GM21723 (cell line): ENCODE measurements around the gene TMEM208.

ENCODE experiments used
- ATAC-seq: cut with Tn5 transposase; IDR thresholded peaks from one replicate; pipeline ENCODE4 v1.9.1; 2021; ENCODE audit warnings: mild to moderate bottlenecking, moderate library complexity; ENCODE audit not compliant: unreplicated experiment

Gene TMEM208

GRCh38 chr16:67248401-67249177 is 21.7 kb downstream of the TMEM208 start, which contains the start of gene SLC9A5:
Gene SLC9A5 (plus strand): TSS chr16:67248979. CDS start chr16:67249015, 36 bp downstream.
- no peak for ATAC-seq

DNA sequence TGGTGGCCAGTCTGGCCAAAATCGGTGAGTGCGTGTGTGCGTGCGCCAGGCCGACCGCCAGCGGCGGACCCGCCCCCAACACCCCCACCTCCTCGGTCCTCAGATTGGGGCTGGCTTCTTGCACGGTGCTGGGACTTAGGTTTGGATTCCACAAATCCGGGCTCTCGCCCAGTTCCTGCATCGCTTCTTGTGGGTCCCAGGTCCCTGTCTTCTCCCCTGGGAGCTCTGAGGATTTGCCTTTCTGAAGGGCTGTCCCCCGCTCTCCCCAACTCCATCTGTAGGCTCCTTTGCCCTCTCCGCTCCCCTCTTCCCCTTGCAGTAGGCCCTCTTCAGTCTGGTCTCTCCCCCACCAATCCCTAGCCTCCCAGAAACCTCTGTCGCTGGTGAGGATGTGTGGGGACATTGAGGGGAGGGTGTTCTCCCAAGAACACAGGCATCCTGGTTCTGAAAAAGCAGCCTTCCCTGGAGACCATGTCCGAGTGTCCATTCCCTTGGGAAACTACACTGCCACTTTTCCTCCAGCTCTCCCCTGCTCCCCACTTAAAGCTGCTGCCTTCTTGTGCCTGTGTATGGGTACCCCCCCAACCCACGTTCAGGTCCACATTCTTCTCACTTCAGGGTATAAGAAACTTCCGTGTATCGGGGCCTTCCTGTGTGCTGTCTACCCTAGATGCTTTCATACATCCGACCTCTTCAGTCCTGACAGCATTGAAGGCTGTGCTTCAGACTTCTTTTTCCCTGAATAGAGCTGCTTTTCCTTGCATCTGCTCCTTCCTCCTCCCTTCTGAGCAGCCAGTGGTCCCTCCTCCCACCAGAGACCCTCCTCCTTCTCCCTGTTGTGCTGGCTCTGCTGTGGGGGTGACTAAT is 22.5 kb downstream of the TMEM208 start:
- ATAC-seq = no peak

GRCh38 chr16:67250045-67250327 is 23.1 kb downstream of the TMEM208 start:
- ATAC-seq = no peak

DNA sequence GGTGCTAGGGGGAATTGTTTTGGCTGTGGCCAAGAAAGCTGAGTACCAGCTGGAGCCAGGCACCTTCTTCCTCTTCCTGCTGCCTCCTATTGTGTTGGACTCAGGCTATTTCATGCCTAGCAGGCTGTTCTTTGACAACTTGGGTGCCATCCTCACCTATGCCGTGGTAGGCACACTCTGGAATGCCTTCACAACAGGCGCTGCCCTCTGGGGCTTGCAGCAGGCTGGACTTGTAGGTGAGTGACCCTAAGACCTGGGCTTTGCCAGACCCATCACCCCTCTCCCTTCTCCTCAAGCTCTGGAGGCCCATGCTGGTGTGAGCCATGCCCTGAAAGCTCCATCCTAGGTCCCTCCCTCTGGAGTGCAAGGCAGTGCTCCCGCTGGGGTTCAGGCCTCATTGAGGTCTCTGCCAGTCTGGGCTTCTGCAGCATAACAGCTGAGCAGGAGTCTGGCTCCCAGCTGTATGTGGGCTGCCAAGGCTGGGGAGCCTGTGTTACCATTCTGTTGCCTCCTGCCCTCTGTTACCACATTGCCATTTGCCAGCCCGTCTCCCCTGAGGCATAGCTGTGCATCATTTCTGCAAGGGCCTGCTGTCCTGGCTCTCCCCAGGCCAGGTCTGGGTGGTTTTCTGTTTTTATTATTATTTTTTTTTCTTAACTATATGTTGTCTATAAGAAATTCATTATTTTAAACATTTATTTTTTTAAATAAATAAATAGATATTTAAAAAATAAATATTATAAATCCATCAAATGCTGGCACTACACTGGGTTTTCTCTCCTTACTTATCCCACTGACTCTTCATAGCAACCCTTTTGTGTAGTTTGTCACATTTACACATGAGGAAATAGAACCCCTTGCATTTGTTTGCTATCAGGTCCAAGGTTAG is 25.9 kb downstream of the TMEM208 start:
- ATAC-seq = no peak

- ATAC-seq = no peak
Measured at GRCh38 chr16:67254801-67255552, 28.0 kb downstream of the TMEM208 start.

DNA sequence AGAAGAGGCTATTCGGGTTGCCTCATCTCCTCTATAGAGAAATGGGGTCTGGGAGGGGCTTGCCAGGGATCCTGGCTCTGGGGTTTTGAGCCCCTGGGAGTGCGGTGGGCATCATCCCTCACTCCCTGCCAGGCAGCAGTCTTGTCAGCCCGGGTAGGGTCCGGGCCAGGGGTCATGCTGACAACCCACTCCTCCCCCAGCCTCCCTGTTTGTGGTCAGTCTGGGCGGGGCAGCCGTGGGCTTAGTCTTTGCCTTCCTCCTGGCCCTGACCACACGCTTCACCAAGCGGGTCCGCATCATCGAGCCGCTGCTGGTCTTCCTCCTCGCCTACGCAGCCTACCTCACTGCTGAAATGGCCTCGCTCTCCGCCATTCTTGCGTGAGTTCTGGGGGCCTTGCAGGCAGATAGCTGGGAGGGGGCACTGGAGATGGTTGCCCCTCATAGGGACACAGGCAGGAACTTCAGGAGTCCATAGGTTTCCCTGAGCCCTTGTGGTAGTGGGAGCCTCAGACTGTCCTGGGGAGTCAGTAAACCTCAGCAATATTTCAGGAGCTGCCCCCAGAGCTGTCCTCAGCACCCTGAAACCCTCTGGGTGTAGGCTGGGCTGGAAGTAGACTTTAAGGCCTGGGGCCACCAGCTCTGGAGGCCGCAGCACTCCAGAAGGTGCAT is 28.8 kb downstream of the TMEM208 start:
- no peak for ATAC-seq

- no peak for ATAC-seq
Measured at GRCh38 chr16:67256701-67257230, 29.8 kb downstream of the TMEM208 start.

- no peak for ATAC-seq
Measured at GRCh38 chr16:67257486-67258160, 30.7 kb downstream of the TMEM208 start.

- ATAC-seq = no peak
Measured at GRCh38 chr16:67258161-67258835, 31.4 kb downstream of the TMEM208 start.

DNA sequence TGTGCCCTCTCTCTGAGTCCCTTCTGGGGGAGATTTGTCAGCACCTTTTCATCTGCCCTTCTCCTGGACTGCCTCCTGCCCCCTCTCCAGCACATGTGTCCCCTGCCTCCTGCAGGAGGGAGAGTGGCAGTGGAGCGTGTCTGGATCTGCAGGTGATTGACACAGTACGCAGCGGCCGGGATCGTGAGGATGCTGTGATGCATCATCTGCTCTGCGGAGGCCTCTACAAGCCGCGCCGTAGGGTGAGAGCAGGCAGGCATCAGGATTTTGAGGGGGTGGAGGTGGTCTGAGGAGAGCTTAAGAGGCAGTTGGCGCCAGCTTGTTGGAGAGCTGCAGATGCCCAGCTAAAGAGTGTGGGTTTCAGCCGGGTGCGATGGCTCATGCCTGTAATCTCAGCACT is 32.8 kb downstream of the TMEM208 start:
- no peak for ATAC-seq

- ATAC-seq = no peak
Measured at GRCh38 chr16:67260426-67261063, 33.6 kb downstream of the TMEM208 start.

DNA sequence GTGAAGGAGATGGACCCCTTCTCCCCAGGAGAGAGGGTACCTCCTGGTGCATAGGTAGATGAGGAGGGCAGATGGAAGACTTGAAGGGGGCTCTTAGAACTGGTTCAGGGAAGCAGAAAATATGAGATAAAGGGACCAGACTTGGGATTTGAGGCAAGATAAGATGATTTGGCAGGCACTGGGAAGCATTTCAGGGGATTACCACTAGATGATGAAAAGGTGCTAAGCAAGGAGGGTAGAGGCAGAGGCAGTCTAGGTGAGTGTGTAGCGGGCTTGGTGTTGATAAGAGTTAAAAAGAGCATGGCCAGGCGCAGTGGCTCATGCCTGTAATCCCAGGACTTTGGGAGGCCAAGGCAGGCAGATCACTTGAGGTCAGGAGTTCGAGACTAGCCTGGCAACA is 36.3 kb downstream of the TMEM208 start:
- no peak for ATAC-seq

- no peak for ATAC-seq
Measured at GRCh38 chr16:67264277-67264676, 37.3 kb downstream of the TMEM208 start.

DNA sequence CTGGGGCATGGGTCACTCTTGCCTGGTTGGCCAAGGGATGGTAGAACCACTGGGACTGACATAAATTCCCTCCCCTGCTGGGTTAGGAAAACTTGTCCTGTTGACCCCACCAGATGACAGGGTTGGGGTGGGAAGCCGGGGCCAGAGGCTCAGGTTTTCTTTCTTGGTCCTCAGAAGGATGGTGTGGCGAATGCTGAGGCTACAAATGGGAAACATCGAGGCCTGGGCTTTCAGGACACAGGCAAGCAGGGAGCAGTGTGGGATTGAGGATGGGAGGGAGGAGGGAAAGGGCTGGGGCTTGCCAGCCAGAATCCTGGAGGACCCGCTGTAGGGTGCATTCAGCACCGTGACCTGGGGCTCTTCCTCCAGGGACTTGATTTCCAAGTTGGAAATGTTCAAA is 37.9 kb downstream of the TMEM208 start:
- no peak for ATAC-seq

DNA sequence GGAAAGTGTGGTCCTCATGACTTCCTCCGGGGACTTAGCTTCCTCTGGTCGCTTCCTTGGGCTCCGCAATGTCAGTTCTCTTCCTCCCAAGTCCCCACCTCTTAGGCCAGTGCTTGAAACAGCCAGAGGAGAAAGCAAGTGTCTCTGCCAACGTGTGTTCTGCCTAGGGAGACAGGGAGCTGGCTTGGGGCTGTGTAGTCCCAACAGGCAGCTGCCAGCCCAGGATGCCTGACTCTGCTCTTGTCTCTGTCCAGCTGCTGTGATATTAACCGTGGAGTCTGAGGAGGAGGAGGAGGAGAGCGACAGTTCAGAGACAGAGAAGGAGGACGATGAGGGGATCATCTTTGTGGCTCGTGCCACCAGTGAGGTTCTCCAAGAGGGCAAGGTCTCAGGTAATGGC is 38.9 kb downstream of the TMEM208 start:
- ATAC-seq = no peak

GRCh38 chr16:67268136-67268579 is 41.2 kb downstream of the TMEM208 start:
- ATAC-seq = no peak

DNA sequence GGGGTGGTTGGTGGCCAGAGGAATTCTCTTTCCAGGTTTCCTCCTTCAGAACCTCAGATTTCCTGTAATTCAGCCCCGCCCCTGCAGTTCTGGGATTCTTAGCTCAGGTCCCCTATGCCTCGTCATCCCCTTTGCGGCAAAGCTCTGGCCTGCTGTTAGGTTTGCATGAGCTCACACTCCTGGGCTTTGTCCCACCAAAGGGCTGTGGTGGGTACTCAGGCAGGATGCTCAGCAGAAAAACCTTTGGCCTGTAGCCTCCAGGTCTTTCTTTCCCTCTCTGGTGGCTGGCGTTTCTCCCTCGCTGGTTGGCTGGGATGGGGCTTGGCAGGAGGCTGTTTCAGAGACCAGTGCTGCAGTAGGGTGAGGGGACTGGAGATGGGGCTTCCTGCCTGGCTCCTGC is 42.8 kb downstream of the TMEM208 start:
- ATAC-seq = no peak

GRCh38 chr16:67270931-67271338 is 44.0 kb downstream of the TMEM208 start:
- no peak for ATAC-seq
